ENCODE measurements around the gene CST11.

CST11 gene, protein sequence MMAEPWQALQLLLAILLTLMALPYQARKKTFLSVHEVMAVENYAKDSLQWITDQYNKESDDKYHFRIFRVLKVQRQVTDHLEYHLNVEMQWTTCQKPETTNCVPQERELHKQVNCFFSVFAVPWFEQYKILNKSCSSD

DNA sequence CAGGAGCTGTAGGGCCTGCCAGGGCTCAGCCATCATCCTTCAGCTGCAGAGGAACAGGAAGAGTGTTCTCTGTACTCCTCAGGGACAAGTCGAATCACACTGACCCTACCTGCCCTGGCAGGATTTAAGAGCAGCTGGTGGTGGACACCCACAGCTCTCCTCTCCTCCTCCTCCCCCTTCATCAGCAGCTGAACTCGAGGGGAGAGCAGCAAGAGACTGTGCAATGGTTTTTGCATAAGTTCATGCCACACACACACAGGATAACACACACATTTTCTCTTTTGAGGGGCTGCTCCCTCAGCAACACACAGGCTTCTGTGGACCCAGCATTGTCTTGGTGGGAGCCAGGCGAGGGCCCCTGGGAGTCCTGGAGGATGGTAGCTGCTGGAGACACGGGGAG is at the start of gene CST11:
Gene CST11, minus strand, starts transcription at position 101 of the 400 bp plus-strand sequence. Its CDS starts 65 bp downstream, at position 36.
- TF ChIP-seq, protein P1, sequence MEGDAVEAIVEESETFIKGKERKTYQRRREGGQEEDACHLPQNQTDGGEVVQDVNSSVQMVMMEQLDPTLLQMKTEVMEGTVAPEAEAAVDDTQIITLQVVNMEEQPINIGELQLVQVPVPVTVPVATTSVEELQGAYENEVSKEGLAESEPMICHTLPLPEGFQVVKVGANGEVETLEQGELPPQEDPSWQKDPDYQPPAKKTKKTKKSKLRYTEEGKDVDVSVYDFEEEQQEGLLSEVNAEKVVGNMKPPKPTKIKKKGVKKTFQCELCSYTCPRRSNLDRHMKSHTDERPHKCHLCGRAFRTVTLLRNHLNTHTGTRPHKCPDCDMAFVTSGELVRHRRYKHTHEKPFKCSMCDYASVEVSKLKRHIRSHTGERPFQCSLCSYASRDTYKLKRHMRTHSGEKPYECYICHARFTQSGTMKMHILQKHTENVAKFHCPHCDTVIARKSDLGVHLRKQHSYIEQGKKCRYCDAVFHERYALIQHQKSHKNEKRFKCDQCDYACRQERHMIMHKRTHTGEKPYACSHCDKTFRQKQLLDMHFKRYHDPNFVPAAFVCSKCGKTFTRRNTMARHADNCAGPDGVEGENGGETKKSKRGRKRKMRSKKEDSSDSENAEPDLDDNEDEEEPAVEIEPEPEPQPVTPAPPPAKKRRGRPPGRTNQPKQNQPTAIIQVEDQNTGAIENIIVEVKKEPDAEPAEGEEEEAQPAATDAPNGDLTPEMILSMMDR (IDR thresholded peaks at IDR 0.05; ENCODE audit: low read depth, low read length, missing control alignments): no peak
- no peak for DNase-seq (ENCODE audit: low read depth)
- no peak within 1 kb of the TSS for H3K4me3 ChIP-seq (ENCODE audit: low read depth, low read length)

DNA sequence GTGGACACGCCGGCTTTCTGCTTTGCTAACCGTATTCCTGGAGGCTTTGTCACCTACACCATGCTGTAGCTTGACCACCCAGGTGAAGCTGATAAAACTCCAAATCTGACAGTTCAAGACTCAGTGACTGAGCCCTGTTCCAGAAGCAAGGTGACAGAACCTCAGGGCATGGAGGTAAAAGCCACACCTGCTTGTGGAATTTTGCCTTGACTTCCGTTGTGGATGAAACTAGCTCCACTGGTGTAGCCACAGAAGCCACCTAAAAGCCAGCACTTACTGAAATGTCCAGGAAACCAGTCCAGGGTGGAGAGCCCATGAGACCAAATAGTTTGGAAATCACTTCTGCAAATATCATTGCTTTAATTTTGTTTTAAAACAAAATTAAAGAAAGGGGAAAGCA is 49.2 kb upstream of the CST11 start:
- no peak overlapping the region for H3K4me3 ChIP-seq (ENCODE audit: low read depth, low read length)
- TF ChIP-seq, protein P1 (IDR thresholded peaks at IDR 0.05; ENCODE audit: low read depth, low read length, missing control alignments): no peak
- no peak for DNase-seq (ENCODE audit: low read depth)

DNA sequence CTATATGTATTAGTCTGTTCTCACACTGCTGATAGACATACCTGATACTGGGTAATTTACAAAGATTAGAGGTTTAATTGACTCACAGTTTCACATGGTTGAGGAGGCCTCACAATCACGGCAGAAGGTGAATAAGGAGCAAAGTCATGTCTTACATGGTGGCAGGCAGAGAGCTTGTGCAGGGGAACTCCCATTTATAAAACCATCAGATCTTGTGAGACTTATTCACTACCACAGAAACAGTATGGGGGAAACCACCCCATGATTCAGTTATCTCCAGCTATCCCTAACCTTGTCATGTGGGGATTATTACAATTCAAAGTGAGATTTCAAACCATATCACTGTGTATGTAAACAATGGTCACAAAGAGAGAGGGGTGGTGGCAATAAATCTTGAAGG is 44.9 kb upstream of the CST11 start:
- no peak for DNase-seq (ENCODE audit: low read depth)
- no peak overlapping the region for H3K4me3 ChIP-seq (ENCODE audit: low read depth, low read length)
- TF ChIP-seq, protein P1 (IDR thresholded peaks at IDR 0.05; ENCODE audit: low read depth, low read length, missing control alignments): no peak

DNA sequence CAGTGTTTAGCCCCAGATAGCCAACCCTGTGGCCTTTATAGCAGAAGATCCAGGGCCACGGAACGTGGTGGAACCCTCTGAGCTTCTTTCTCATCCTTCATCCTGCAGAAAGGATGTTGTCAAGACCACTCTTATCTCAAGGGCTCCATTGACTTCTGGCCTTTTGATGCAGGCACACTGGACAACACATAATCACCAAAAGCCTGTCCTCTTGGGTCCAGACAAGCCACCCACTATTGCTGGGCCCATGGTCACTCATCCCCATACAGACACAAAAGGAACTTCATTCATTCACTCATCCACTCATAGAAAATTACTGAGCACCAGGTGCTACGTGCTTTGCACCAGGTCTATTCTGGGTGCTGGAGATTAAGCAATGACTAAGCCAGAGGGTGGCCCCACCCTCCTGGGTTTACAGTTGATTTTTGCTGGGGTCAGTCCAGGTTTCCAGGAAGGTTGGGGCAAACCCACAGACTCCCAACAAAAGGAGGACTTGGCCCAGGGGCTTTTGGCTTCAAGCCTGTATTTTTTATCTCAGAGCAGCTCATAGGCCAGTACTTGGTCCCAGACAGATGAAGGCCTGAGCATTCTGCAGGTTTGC is 40.6 kb upstream of the CST11 start:
- TF ChIP-seq, protein P1 (IDR thresholded peaks at IDR 0.05; ENCODE audit: low read depth, low read length, missing control alignments): no peak
- no peak for DNase-seq (ENCODE audit: low read depth)
- H3K4me3 ChIP-seq (ENCODE audit: low read depth, low read length): no peak overlapping the region

DNA sequence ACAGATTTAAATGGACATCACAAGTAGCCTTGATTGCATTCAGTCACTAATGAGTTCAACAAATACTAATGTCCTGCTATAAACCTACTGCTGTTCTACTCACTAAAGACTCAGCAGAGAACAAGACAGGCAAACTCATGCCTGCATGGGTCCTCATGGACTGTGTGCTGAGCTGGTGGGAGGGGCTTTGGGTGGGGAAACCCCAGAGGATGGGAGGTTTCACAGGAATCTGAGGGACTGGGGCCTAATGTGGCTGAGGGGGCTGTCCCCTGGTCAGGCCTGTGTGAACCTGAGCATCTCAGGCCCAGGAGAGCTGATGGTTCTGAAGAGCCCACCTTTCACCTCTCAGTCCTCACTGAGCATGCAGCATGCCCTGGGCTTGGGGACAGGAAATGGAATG is 39.6 kb upstream of the CST11 start:
- TF ChIP-seq, protein P1 (IDR thresholded peaks at IDR 0.05; ENCODE audit: low read depth, low read length, missing control alignments): no peak
- DNase-seq (ENCODE audit: low read depth): no peak
- no peak overlapping the region for H3K4me3 ChIP-seq (ENCODE audit: low read depth, low read length)

DNA sequence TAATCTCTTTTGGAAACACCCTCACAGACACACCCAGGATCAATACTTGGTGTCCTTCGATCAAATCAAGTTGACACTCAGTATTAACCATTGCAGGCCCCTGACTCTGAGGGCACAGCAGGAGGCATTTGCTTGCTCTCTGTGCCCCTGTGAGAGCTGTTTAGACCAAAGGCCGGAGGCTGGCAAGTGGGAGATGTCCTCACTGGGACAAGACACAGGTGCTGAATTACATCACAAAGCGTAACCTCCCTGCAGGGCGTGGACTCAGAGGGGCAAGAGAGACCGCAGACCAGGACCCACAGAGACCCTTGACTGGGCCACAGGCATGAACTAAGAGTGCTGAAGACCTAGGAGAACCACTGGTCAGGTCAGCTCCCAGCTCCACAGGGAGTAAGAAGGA is 38.1 kb upstream of the CST11 start, which contains the start of gene CST8:
Gene CST8, plus strand, starts transcription at position 301 of the 400 bp plus-strand sequence. CDS start 551 bp downstream, outside the sequence.
- TF ChIP-seq, protein P1 (IDR thresholded peaks at IDR 0.05; ENCODE audit: low read depth, low read length, missing control alignments): no peak
- H3K4me3 ChIP-seq (ENCODE audit: low read depth, low read length): no peak within 1 kb of the TSS
- no peak for DNase-seq (ENCODE audit: low read depth)

DNA sequence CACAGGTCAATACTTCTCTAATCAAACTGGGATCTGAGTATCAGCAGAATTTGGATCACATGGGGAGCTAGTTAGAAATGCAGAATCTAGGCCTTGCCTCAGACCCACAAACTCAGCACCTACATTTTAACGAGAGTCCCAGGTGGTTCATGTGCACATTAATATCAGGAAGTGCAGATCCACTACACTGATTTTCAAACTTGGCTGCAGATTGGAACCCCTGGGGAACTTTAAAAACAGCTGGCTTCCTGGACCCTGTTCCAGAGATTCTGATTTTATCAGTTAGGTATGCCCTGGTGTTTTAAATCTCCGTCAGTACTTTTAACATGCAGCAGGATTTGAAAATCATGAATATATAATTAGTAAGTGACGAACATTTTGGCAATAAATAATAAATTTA is 36.3 kb upstream of the CST11 start:
- no peak for DNase-seq (ENCODE audit: low read depth)
- H3K4me3 ChIP-seq (ENCODE audit: low read depth, low read length): no peak overlapping the region
- TF ChIP-seq, protein P1 (IDR thresholded peaks at IDR 0.05; ENCODE audit: low read depth, low read length, missing control alignments): no peak

Data from GM12864 (cell line).